GM12878 (cell line): ENCODE results near the gene TRMT44.

Experiments used
- CTCF ChIP-seq, 3 experiments: IDR thresholded peaks in 2 of 3; conservative IDR thresholded peaks in 1 of 3; 2 replicates each; pipeline ENCODE4 v1.5.1; 2011; ENCODE audit warnings: low read depth in 3 of 3, low read length in 3 of 3, mild to moderate bottlenecking in 3 of 3, control low read depth in 2 of 3, moderate library complexity in 2 of 3, inconsistent platforms in 1 of 3, mixed read lengths in 1 of 3; ENCODE audit not compliant: control insufficient read depth in 2 of 3, insufficient read depth in 1 of 3; ENCODE audit errors: extremely low read depth in 1 of 3
- NRF1 ChIP-seq: conservative IDR thresholded peaks from 2 replicates; pipeline ENCODE4 v1.6.1; 2011; ENCODE audit warnings: mild to moderate bottlenecking, low read depth, low read length, improper control_type of control experiment
- POLR2A ChIP-seq: IDR thresholded peaks from 2 replicates; pipeline ENCODE4 v1.6.1; 2011; ENCODE audit warnings: low read depth, mild to moderate bottlenecking, low read length
- POLR2AphosphoS5 ChIP-seq: IDR thresholded peaks from 2 replicates; pipeline ENCODE4 v1.6.1; 2011; ENCODE audit warnings: mild to moderate bottlenecking, low read length, inconsistent platforms
- TARDBP ChIP-seq: IDR thresholded peaks from 2 replicates; pipeline ENCODE4 v1.6.1; 2016; ENCODE audit warnings: borderline replicate concordance
- ZNF274 ChIP-seq: IDR thresholded peaks from one replicate; pipeline ENCODE4 v1.8.0; 2011; ENCODE audit not compliant: insufficient read length, insufficient read depth

GRCh38 chr4:8422327-8422726, 18.2 kb upstream of the TRMT44 start:
- no peak for TF ChIP-seq POLR2AphosphoS5
- TF ChIP-seq ZNF274, result no peak
- TF ChIP-seq NRF1, result no peak
- no peak for TF ChIP-seq CTCF (IDR thresholded peaks at IDR 0.05 in 2 of 3, conservative IDR thresholded peaks at IDR 0.05 in 1 of 3; ENCODE audit: control insufficient read depth in 2 of 3, extremely low read depth in 1 of 3, insufficient read depth in 1 of 3, low read depth in 3 of 3, low read length in 3 of 3)
- TF ChIP-seq TARDBP, result no peak
- no peak for TF ChIP-seq POLR2A
